GM19043 (cell line): ENCODE measurements around the gene AMER1.
A peak's percentile ranks its signal among the peaks of the same experiment; 100 is the strongest.
"Not testable (repeated sequence)": the region's sequence is repeated elsewhere in the genome, so short reads cannot be mapped to it uniquely, and the experiment has no call there.

ENCODE experiments used
- ATAC-seq: cut with Tn5 transposase; IDR thresholded peaks from one replicate; pipeline ENCODE4 v1.9.1; 2021; ENCODE audit warnings: low read depth; ENCODE audit not compliant: unreplicated experiment

Gene AMER1

GRCh38 chrX:64205441-64205734 lies at the start of gene AMER1:
Gene AMER1 (minus strand): TSS chrX:64205708. CDS start chrX:64193286, 12,422 bp downstream.
- ATAC-seq: peak; percentile 34

GRCh38 chrX:64230123-64230970 lies 24.8 kb upstream of the AMER1 start, which contains the start of gene ASB12:
Gene ASB12 (minus strand): TSS chrX:64230607. CDS start chrX:64225650, 4,957 bp downstream.
- ATAC-seq: no peak

GRCh38 chrX:64229154-64229553 lies 23.6 kb upstream of the AMER1 start:
- ATAC-seq: no peak

GRCh38 chrX:64218023-64218422 lies 12.5 kb upstream of the AMER1 start:
- ATAC-seq: no peak

- not testable (repeated sequence) for ATAC-seq
These were observed 8.5 kb upstream of the AMER1 start for GRCh38 chrX:64213989-64214388.

GRCh38 chrX:64206556-64207162 lies 1.2 kb upstream of the AMER1 start:
- ATAC-seq: no peak

GRCh38 chrX:64205735-64206501 lies 410 bp upstream of the AMER1 start:
- ATAC-seq: peak; percentile 79

GRCh38 chrX:64204701-64205440 lies 637 bp downstream of the AMER1 start:
- no peak for ATAC-seq

- ATAC-seq: no peak
These were observed 1.3 kb downstream of the AMER1 start for GRCh38 chrX:64204252-64204651.

- no peak for ATAC-seq
These were observed 2.6 kb downstream of the AMER1 start for GRCh38 chrX:64202808-64203325.

- ATAC-seq: no peak
These were observed 7.5 kb downstream of the AMER1 start for GRCh38 chrX:64198036-64198435.

- ATAC-seq: no peak
These were observed 8.9 kb downstream of the AMER1 start for GRCh38 chrX:64196606-64197005.

- no peak for ATAC-seq
These were observed 9.6 kb downstream of the AMER1 start for GRCh38 chrX:64195862-64196261.

GRCh38 chrX:64192673-64193072 lies 12.8 kb downstream of the AMER1 start:
- no peak for ATAC-seq

- ATAC-seq: no peak
These were observed 13.5 kb downstream of the AMER1 start for GRCh38 chrX:64192040-64192439.

- ATAC-seq: no peak
These were observed 14.1 kb downstream of the AMER1 start for GRCh38 chrX:64191281-64192010.

- no peak for ATAC-seq
These were observed 15.3 kb downstream of the AMER1 start for GRCh38 chrX:64190136-64190740.

GRCh38 chrX:64188901-64189300 lies 16.6 kb downstream of the AMER1 start:
- ATAC-seq: no peak

- no peak for ATAC-seq
These were observed 17.8 kb downstream of the AMER1 start for GRCh38 chrX:64187762-64188150.
